ENCODE results near the gene LRATD1. TPM values are rescaled to one million over a fixed set of nuclear protein-coding genes. Genes with fewer than 3 reads are reported as not detected.

The LRATD1 gene
- total and polyA plus RNA-seq, 5 donors from 2014 or later, result not detected

GRCh38 chr2:14647714-14648113 lies 15.2 kb downstream of the LRATD1 start:
- ATAC-seq (ENCODE audit: low read depth in 2 of 2) (no peak), DNase-seq (no peak)
- Histone ChIP-seq H3K4me3 (ENCODE audit: low read depth, low read length) (no peak overlapping the region), H3K9me3 (ENCODE audit: control insufficient read depth in 2 of 2, low read length in 2 of 2) (no peaks in the 10 kb centered on the region), H3K4me1 (ENCODE audit: control insufficient read depth, insufficient read depth, low read length, poor library complexity, severe bottlenecking) (no peaks in the 10 kb centered on the region), H3K27me3 (ENCODE audit: control insufficient read depth, insufficient read depth, low read length) (no peaks in the 10 kb centered on the region), H3K27ac (ENCODE audit: insufficient read depth, low read length, poor library complexity, severe bottlenecking) (no peak overlapping the region), H3K36me3 (ENCODE audit: control insufficient read depth, insufficient read depth, low read length) (no peaks in the 10 kb centered on the region)
- no peaks in the 10 kb centered on the region for H3K4me1 Mint-ChIP-seq
- no peaks in the 10 kb centered on the region for H3K36me3 Mint-ChIP-seq
- no peak overlapping the region for H3K27ac Mint-ChIP-seq
- H3K9me3 Mint-ChIP-seq, result peaks cover 0 to 3% (median 0%) of the 10 kb centered on the region in 7 donors
- H3K27me3 Mint-ChIP-seq, result no peaks in the 10 kb centered on the region
- no peak overlapping the region for H3K4me3 Mint-ChIP-seq

GRCh38 chr2:14650066-14650465 lies 17.5 kb downstream of the LRATD1 start:
- no peaks in the 10 kb centered on the region for H3K9me3 ChIP-seq (ENCODE audit: control insufficient read depth in 2 of 2, low read length in 2 of 2)
- ATAC-seq (ENCODE audit: low read depth in 2 of 2) (no peak), DNase-seq (no peak)
- Mint-ChIP-seq H3K36me3 (no peaks in the 10 kb centered on the region), H3K9me3 (peaks cover 0 to 3% (median 0%) of the 10 kb centered on the region in 7 donors), H3K27me3 (no peaks in the 10 kb centered on the region), H3K4me1 (no peaks in the 10 kb centered on the region), H3K4me3 (no peak overlapping the region), H3K27ac (no peak overlapping the region)
- H3K4me3 ChIP-seq (ENCODE audit: low read depth, low read length), result no peak overlapping the region
- no peaks in the 10 kb centered on the region for H3K4me1 ChIP-seq (ENCODE audit: control insufficient read depth, insufficient read depth, low read length, poor library complexity, severe bottlenecking)
- H3K27me3 ChIP-seq (ENCODE audit: control insufficient read depth, insufficient read depth, low read length), result no peaks in the 10 kb centered on the region
- H3K36me3 ChIP-seq (ENCODE audit: control insufficient read depth, insufficient read depth, low read length), result no peaks in the 10 kb centered on the region
- no peak overlapping the region for H3K27ac ChIP-seq (ENCODE audit: insufficient read depth, low read length, poor library complexity, severe bottlenecking)

GRCh38 chr2:14654835-14655282 lies 22.3 kb downstream of the LRATD1 start:
- Histone ChIP-seq H3K36me3 (ENCODE audit: control insufficient read depth, insufficient read depth, low read length) (no peaks in the 10 kb centered on the region), H3K9me3 (ENCODE audit: control insufficient read depth in 2 of 2, low read length in 2 of 2) (no peaks in the 10 kb centered on the region), H3K27me3 (ENCODE audit: control insufficient read depth, insufficient read depth, low read length) (no peaks in the 10 kb centered on the region), H3K27ac (ENCODE audit: insufficient read depth, low read length, poor library complexity, severe bottlenecking) (no peak overlapping the region), H3K4me3 (ENCODE audit: low read depth, low read length) (no peak overlapping the region), H3K4me1 (ENCODE audit: control insufficient read depth, insufficient read depth, low read length, poor library complexity, severe bottlenecking) (no peaks in the 10 kb centered on the region)
- DNase-seq (no peak), ATAC-seq (ENCODE audit: low read depth in 2 of 2) (no peak)
- H3K4me3 Mint-ChIP-seq, result no peak overlapping the region
- peaks cover 0 to 1% (median 0%) of the 10 kb centered on the region in 7 donors for H3K9me3 Mint-ChIP-seq
- no peak overlapping the region for H3K27ac Mint-ChIP-seq
- no peaks in the 10 kb centered on the region for H3K27me3 Mint-ChIP-seq
- H3K36me3 Mint-ChIP-seq, result no peaks in the 10 kb centered on the region
- H3K4me1 Mint-ChIP-seq, result no peaks in the 10 kb centered on the region

GRCh38 chr2:14656146-14656545 lies 23.6 kb downstream of the LRATD1 start:
- Histone ChIP-seq H3K4me3 (ENCODE audit: low read depth, low read length) (no peak overlapping the region), H3K9me3 (ENCODE audit: control insufficient read depth in 2 of 2, low read length in 2 of 2) (no peaks in the 10 kb centered on the region), H3K4me1 (ENCODE audit: control insufficient read depth, insufficient read depth, low read length, poor library complexity, severe bottlenecking) (no peaks in the 10 kb centered on the region), H3K27ac (ENCODE audit: insufficient read depth, low read length, poor library complexity, severe bottlenecking) (no peak overlapping the region), H3K36me3 (ENCODE audit: control insufficient read depth, insufficient read depth, low read length) (no peaks in the 10 kb centered on the region), H3K27me3 (ENCODE audit: control insufficient read depth, insufficient read depth, low read length) (no peaks in the 10 kb centered on the region)
- Mint-ChIP-seq H3K27ac (no peak overlapping the region), H3K4me3 (no peak overlapping the region), H3K9me3 (peaks cover 0 to 1% (median 0%) of the 10 kb centered on the region in 7 donors), H3K4me1 (no peaks in the 10 kb centered on the region), H3K27me3 (no peaks in the 10 kb centered on the region), H3K36me3 (no peaks in the 10 kb centered on the region)
- ATAC-seq (ENCODE audit: low read depth in 2 of 2) (no peak), DNase-seq (no peak)

- no peaks in the 10 kb centered on the region for H3K36me3 Mint-ChIP-seq
- H3K36me3 ChIP-seq (ENCODE audit: control insufficient read depth, insufficient read depth, low read length), result no peaks in the 10 kb centered on the region
- no peak for ATAC-seq (ENCODE audit: low read depth in 2 of 2)
Measured at GRCh38 chr2:14661163-14661562, 28.6 kb downstream of the LRATD1 start.

GRCh38 chr2:14673351-14673875 lies 40.9 kb downstream of the LRATD1 start:
- no peak for ATAC-seq (ENCODE audit: low read depth in 2 of 2)
- H3K4me3 Mint-ChIP-seq, result no peak overlapping the region
- Histone ChIP-seq H3K27ac (ENCODE audit: insufficient read depth, low read length, poor library complexity, severe bottlenecking) (no peak overlapping the region), H3K36me3 (ENCODE audit: control insufficient read depth, insufficient read depth, low read length) (no peaks in the 10 kb centered on the region), H3K9me3 (ENCODE audit: control insufficient read depth in 2 of 2, low read length in 2 of 2) (no peaks in the 10 kb centered on the region), H3K27me3 (ENCODE audit: control insufficient read depth, insufficient read depth, low read length) (no peaks in the 10 kb centered on the region), H3K4me1 (ENCODE audit: control insufficient read depth, insufficient read depth, low read length, poor library complexity, severe bottlenecking) (no peaks in the 10 kb centered on the region), H3K4me3 (ENCODE audit: low read depth, low read length) (no peak overlapping the region)
- no peak for DNase-seq
- H3K9me3 Mint-ChIP-seq, result peaks cover 0 to 7% (median 0%) of the 10 kb centered on the region in 7 donors
- no peak overlapping the region for H3K27ac Mint-ChIP-seq
- H3K4me1 Mint-ChIP-seq, result no peaks in the 10 kb centered on the region
- H3K36me3 Mint-ChIP-seq, result no peaks in the 10 kb centered on the region
- H3K27me3 Mint-ChIP-seq, result no peaks in the 10 kb centered on the region

More at GRCh38 chr2:14661163-14661562, 28.6 kb downstream of the LRATD1 start:
- peaks cover 0 to 2% (median 0%) of the 10 kb centered on the region in 7 donors for H3K9me3 Mint-ChIP-seq
- H3K9me3 ChIP-seq (ENCODE audit: control insufficient read depth in 2 of 2, low read length in 2 of 2), result no peaks in the 10 kb centered on the region
- no peaks in the 10 kb centered on the region for H3K4me1 ChIP-seq (ENCODE audit: control insufficient read depth, insufficient read depth, low read length, poor library complexity, severe bottlenecking)
- H3K4me1 Mint-ChIP-seq, result no peaks in the 10 kb centered on the region
- no peak overlapping the region for H3K4me3 Mint-ChIP-seq
- H3K27me3 Mint-ChIP-seq, result no peaks in the 10 kb centered on the region
- no peak for DNase-seq
- H3K27ac ChIP-seq (ENCODE audit: insufficient read depth, low read length, poor library complexity, severe bottlenecking), result no peak overlapping the region
- H3K4me3 ChIP-seq (ENCODE audit: low read depth, low read length), result no peak overlapping the region
- H3K27me3 ChIP-seq (ENCODE audit: control insufficient read depth, insufficient read depth, low read length), result no peaks in the 10 kb centered on the region
- H3K27ac Mint-ChIP-seq, result no peak overlapping the region

GRCh38 chr2:14675489-14675888 lies 43.0 kb downstream of the LRATD1 start:
- no peak for ATAC-seq (ENCODE audit: low read depth in 2 of 2)

GRCh38 chr2:14676371-14676770 lies 43.9 kb downstream of the LRATD1 start:
- no peak overlapping the region for H3K27ac ChIP-seq (ENCODE audit: insufficient read depth, low read length, poor library complexity, severe bottlenecking)
- no peaks in the 10 kb centered on the region for H3K27me3 Mint-ChIP-seq
- no peaks in the 10 kb centered on the region for H3K36me3 Mint-ChIP-seq
- no peak overlapping the region for H3K4me3 ChIP-seq (ENCODE audit: low read depth, low read length)
- DNase-seq (no peak), ATAC-seq (ENCODE audit: low read depth in 2 of 2) (no peak)
- H3K36me3 ChIP-seq (ENCODE audit: control insufficient read depth, insufficient read depth, low read length), result no peaks in the 10 kb centered on the region
- no peaks in the 10 kb centered on the region for H3K4me1 Mint-ChIP-seq
- H3K27me3 ChIP-seq (ENCODE audit: control insufficient read depth, insufficient read depth, low read length), result no peaks in the 10 kb centered on the region
- no peak overlapping the region for H3K27ac Mint-ChIP-seq
- peaks cover 0 to 4% (median 1%) of the 10 kb centered on the region in 7 donors for H3K9me3 Mint-ChIP-seq
- no peaks in the 10 kb centered on the region for H3K9me3 ChIP-seq (ENCODE audit: control insufficient read depth in 2 of 2, low read length in 2 of 2)
- no peaks in the 10 kb centered on the region for H3K4me1 ChIP-seq (ENCODE audit: control insufficient read depth, insufficient read depth, low read length, poor library complexity, severe bottlenecking)
- H3K4me3 Mint-ChIP-seq, result no peak overlapping the region

More at GRCh38 chr2:14675489-14675888, 43.0 kb downstream of the LRATD1 start:
- Histone ChIP-seq H3K4me1 (ENCODE audit: control insufficient read depth, insufficient read depth, low read length, poor library complexity, severe bottlenecking) (no peaks in the 10 kb centered on the region), H3K36me3 (ENCODE audit: control insufficient read depth, insufficient read depth, low read length) (no peaks in the 10 kb centered on the region), H3K9me3 (ENCODE audit: control insufficient read depth in 2 of 2, low read length in 2 of 2) (no peaks in the 10 kb centered on the region), H3K27me3 (ENCODE audit: control insufficient read depth, insufficient read depth, low read length) (no peaks in the 10 kb centered on the region), H3K4me3 (ENCODE audit: low read depth, low read length) (no peak overlapping the region), H3K27ac (ENCODE audit: insufficient read depth, low read length, poor library complexity, severe bottlenecking) (no peak overlapping the region)
- DNase-seq, result no peak
- H3K9me3 Mint-ChIP-seq, result peaks cover 0 to 3% (median under 1%) of the 10 kb centered on the region in 7 donors
- no peaks in the 10 kb centered on the region for H3K36me3 Mint-ChIP-seq
- H3K27ac Mint-ChIP-seq, result no peak overlapping the region
- no peaks in the 10 kb centered on the region for H3K27me3 Mint-ChIP-seq
- H3K4me1 Mint-ChIP-seq, result no peaks in the 10 kb centered on the region
- H3K4me3 Mint-ChIP-seq, result no peak overlapping the region
